ENCODE measurements around the gene OR10H4. TPM values are rescaled to one million over a fixed set of nuclear protein-coding genes. Genes with fewer than 3 reads are reported as not detected.

OR10H4 gene
- polyA plus RNA-seq, 1 donor (not counting 4 experiments of a cell fraction or from before 2014, with no cell fraction given): not detected

GRCh38 chr19:15989889-15990288, 41.1 kb downstream of the OR10H4 start:
- H4K20me1 ChIP-seq (ENCODE audit: control insufficient read depth, extremely low read depth, insufficient read depth, low read length): no peaks in the 10 kb centered on the region
- H3K36me3 ChIP-seq (ENCODE audit: control insufficient read depth in 2 of 2, extremely low read depth in 1 of 2, insufficient read depth in 2 of 2, low read length in 2 of 2): no peaks in the 10 kb centered on the region
- H3K27me3 ChIP-seq (ENCODE audit: control insufficient read depth, extremely low read depth, insufficient read depth, low read length): no peaks in the 10 kb centered on the region
- no peaks in the 10 kb centered on the region for H3K4me1 ChIP-seq (ENCODE audit: control insufficient read depth, extremely low read depth, insufficient read depth, low read length)
- no peak overlapping the region for H3K4me2 ChIP-seq (ENCODE audit: control insufficient read depth, extremely low read depth, insufficient read depth, low read depth, low read length)
- no peaks in the 10 kb centered on the region for H3K9me1 ChIP-seq (ENCODE audit: control insufficient read depth, extremely low read depth, insufficient read depth, low read length)
- FAIRE-seq (no peak), DNase-seq (ENCODE audit: low read depth, low spot score) (no peak)
- dilution Hi-C loops (cut with MboI; ENCODE audit: extremely low pct_ligation_motif_present, low sequenced_read_pairs): no loop called here
- no peaks in the 10 kb centered on the region for H3K79me2 ChIP-seq (ENCODE audit: control insufficient read depth, insufficient read depth, low read length)
- TF ChIP-seq EZH2 (IDR thresholded peaks at IDR 0.05; ENCODE audit: low read length): no peak
- TF ChIP-seq, protein P1, sequence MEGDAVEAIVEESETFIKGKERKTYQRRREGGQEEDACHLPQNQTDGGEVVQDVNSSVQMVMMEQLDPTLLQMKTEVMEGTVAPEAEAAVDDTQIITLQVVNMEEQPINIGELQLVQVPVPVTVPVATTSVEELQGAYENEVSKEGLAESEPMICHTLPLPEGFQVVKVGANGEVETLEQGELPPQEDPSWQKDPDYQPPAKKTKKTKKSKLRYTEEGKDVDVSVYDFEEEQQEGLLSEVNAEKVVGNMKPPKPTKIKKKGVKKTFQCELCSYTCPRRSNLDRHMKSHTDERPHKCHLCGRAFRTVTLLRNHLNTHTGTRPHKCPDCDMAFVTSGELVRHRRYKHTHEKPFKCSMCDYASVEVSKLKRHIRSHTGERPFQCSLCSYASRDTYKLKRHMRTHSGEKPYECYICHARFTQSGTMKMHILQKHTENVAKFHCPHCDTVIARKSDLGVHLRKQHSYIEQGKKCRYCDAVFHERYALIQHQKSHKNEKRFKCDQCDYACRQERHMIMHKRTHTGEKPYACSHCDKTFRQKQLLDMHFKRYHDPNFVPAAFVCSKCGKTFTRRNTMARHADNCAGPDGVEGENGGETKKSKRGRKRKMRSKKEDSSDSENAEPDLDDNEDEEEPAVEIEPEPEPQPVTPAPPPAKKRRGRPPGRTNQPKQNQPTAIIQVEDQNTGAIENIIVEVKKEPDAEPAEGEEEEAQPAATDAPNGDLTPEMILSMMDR (optimal IDR thresholded peaks at IDR 0.05 in 1 of 3, IDR thresholded peaks at IDR 0.05 in 1 of 3, conservative IDR thresholded peaks at IDR 0.05 in 1 of 3; ENCODE audit: extremely low read depth in 1 of 3, insufficient read depth in 2 of 3, low read length in 3 of 3): no peak
- no peak overlapping the region for H2AFZ ChIP-seq (ENCODE audit: control insufficient read depth, low read length)
- H3K9ac ChIP-seq (ENCODE audit: control insufficient read depth, extremely low read depth, insufficient read depth, low read length): no peak overlapping the region
- H3K9me3 ChIP-seq (ENCODE audit: control insufficient read depth, low read depth, low read length): no peaks in the 10 kb centered on the region
- no peak overlapping the region for H3K27ac ChIP-seq (ENCODE audit: control insufficient read depth, insufficient read depth, low read length)
- no peak overlapping the region for H3K4me3 ChIP-seq (ENCODE audit: control insufficient read depth in 2 of 3, extremely low read depth in 1 of 3, insufficient read depth in 2 of 3, low read depth in 1 of 3, low read length in 3 of 3)

GRCh38 chr19:15991602-15992001, 42.8 kb downstream of the OR10H4 start:
- Histone ChIP-seq H3K9me1 (ENCODE audit: control insufficient read depth, extremely low read depth, insufficient read depth, low read length) (no peaks in the 10 kb centered on the region), H3K27me3 (ENCODE audit: control insufficient read depth, extremely low read depth, insufficient read depth, low read length) (no peaks in the 10 kb centered on the region), H3K79me2 (ENCODE audit: control insufficient read depth, insufficient read depth, low read length) (no peaks in the 10 kb centered on the region), H3K9me3 (ENCODE audit: control insufficient read depth, low read depth, low read length) (no peaks in the 10 kb centered on the region), H2AFZ (ENCODE audit: control insufficient read depth, low read length) (no peak overlapping the region), H3K36me3 (ENCODE audit: control insufficient read depth in 2 of 2, extremely low read depth in 1 of 2, insufficient read depth in 2 of 2, low read length in 2 of 2) (no peaks in the 10 kb centered on the region), H3K4me2 (ENCODE audit: control insufficient read depth, extremely low read depth, insufficient read depth, low read depth, low read length) (no peak overlapping the region), H3K4me3 (ENCODE audit: control insufficient read depth in 2 of 3, extremely low read depth in 1 of 3, insufficient read depth in 2 of 3, low read depth in 1 of 3, low read length in 3 of 3) (no peak overlapping the region), H3K27ac (ENCODE audit: control insufficient read depth, insufficient read depth, low read length) (no peak overlapping the region), H4K20me1 (ENCODE audit: control insufficient read depth, extremely low read depth, insufficient read depth, low read length) (no peaks in the 10 kb centered on the region), H3K4me1 (ENCODE audit: control insufficient read depth, extremely low read depth, insufficient read depth, low read length) (no peaks in the 10 kb centered on the region), H3K9ac (ENCODE audit: control insufficient read depth, extremely low read depth, insufficient read depth, low read length) (no peak overlapping the region)
- TF ChIP-seq, protein P1 (optimal IDR thresholded peaks at IDR 0.05 in 1 of 3, IDR thresholded peaks at IDR 0.05 in 1 of 3, conservative IDR thresholded peaks at IDR 0.05 in 1 of 3; ENCODE audit: extremely low read depth in 1 of 3, insufficient read depth in 2 of 3, low read length in 3 of 3): no peak
- TF ChIP-seq EZH2 (IDR thresholded peaks at IDR 0.05; ENCODE audit: low read length): no peak
- DNase-seq (ENCODE audit: low read depth, low spot score): no peak
- dilution Hi-C loops (cut with MboI; ENCODE audit: extremely low pct_ligation_motif_present, low sequenced_read_pairs): no loop called here
- FAIRE-seq: no peak

All from keratinocyte (primary cell).